Measurements from ENCODE around the gene ANTXR1. TPM values are rescaled to one million over a fixed set of nuclear protein-coding genes. Genes with fewer than 3 reads are reported as not detected.

ANTXR1 gene
- total and polyA plus RNA-seq, 2 of the 8 experiments (the other 6 are each of a cell fraction or from before 2014, with no cell fraction given) = 15.8 to 44.3 TPM

- TF ChIP-seq TEAD4 (IDR thresholded peaks at IDR 0.05; ENCODE audit: low read depth, low read length) = no peak
- no peak for TF ChIP-seq NRF1 (IDR thresholded peaks at IDR 0.05; ENCODE audit: low read depth, low read length)
- TF ChIP-seq CTBP2 (IDR thresholded peaks at IDR 0.05; ENCODE audit: borderline replicate concordance, insufficient read depth, insufficient read length, low read length) = no peak
- no peak for TF ChIP-seq CHD7 (IDR thresholded peaks at IDR 0.05; ENCODE audit: insufficient replicate concordance, low read length)
- TF ChIP-seq ASH2L (IDR thresholded peaks at IDR 0.05; ENCODE audit: low read length) = no peak
- TF ChIP-seq YY1 (IDR thresholded peaks at IDR 0.05; ENCODE audit: low read depth, low read length) = no peak
- TF ChIP-seq MAFK (IDR thresholded peaks at IDR 0.05; ENCODE audit: low read depth, low read length) = no peak
Observed at GRCh38 chr2:69123182-69123581, 110.2 kb downstream of the ANTXR1 start (continued).

Data from H1 (cell line).